Mammary epithelial cell (primary cell): Measurements from ENCODE around the gene APBA2.
"Not testable (repeated sequence)": the region's sequence is repeated elsewhere in the genome, so short reads cannot be mapped to it uniquely, and the experiment has no call there.

Experiments used
- CTCF ChIP-seq, 2 donors: IDR thresholded peaks in 1 of 2; conservative IDR thresholded peaks in 1 of 2; 2 replicates each; pipeline ENCODE4 v1.5.1; 2011 to 2012; ENCODE audit warnings: inconsistent platforms in 2 of 2, low read length in 2 of 2, mild to moderate bottlenecking in 2 of 2, control low read depth in 1 of 2, low read depth in 1 of 2; ENCODE audit not compliant: insufficient read depth in 1 of 2; ENCODE audit errors: extremely low read depth in 1 of 2
- EZH2 ChIP-seq: IDR thresholded peaks from 2 replicates; pipeline ENCODE4 v1.6.1; 2012; ENCODE audit warnings: low read length, inconsistent platforms, borderline replicate concordance

GRCh38 chr15:28847247-28847646, 38.5 kb upstream of the APBA2 start:
- TF ChIP-seq EZH2; CTCF (conservative IDR thresholded peaks at IDR 0.05 in 1 of 2, IDR thresholded peaks at IDR 0.05 in 1 of 2; ENCODE audit: extremely low read depth in 1 of 2, insufficient read depth in 1 of 2, low read depth in 1 of 2, low read length in 2 of 2): not testable (repeated sequence)
